ENCODE results near the gene APP.

GRCh38 chr21:25904044-25904695, 266.4 kb downstream of the APP start:
- TF ChIP-seq MAX (IDR thresholded peaks at IDR 0.05): no peak
- no peak for TF ChIP-seq DNMT3B (CRISPR knock-in tag; conservative IDR thresholded peaks at IDR 0.05)
- TF ChIP-seq CTCF (CRISPR knock-in tag; IDR thresholded peaks at IDR 0.05): no peak
- no peak for TF ChIP-seq TCF7L2 (IDR thresholded peaks at IDR 0.05; ENCODE audit: low read depth, low read length)
- no peak for TF ChIP-seq ZNF772 (CRISPR knock-in tag; IDR thresholded peaks at IDR 0.05)
- no peak for TF ChIP-seq EZH2 (conservative IDR thresholded peaks at IDR 0.05; ENCODE audit: low read depth, low read length)
- TF ChIP-seq REPIN1 (CRISPR knock-in tag; IDR thresholded peaks at IDR 0.05; ENCODE audit: borderline replicate concordance, low read depth): no peak

All from HepG2 (cell line).